Esophagus muscularis mucosa (tissue), 3 donors: ENCODE measurements around the gene DRD3.

Experiments
- CTCF ChIP-seq, 3 experiments: fragments of 200-600 bp in 2 of 3; fragments of 450-650 bp in 1 of 3; sonication (generic) in 2 of 3; IDR thresholded peaks; one replicate each; pipeline ENCODE4 v1.5.1; 2017 to 2019; ENCODE audit warnings: antibody characterized with exemption in 3 of 3, mild to moderate bottlenecking in 2 of 3, moderate library complexity in 1 of 3
- EP300 ChIP-seq: sonication (generic); formaldehyde crosslinking; IDR thresholded peaks from one replicate; pipeline ENCODE4 v1.6.1; 2017; ENCODE audit warnings: antibody characterized with exemption

GRCh38 chr3:114128231-114128630, 50.6 kb downstream of the DRD3 start:
- no peak for TF ChIP-seq CTCF (IDR thresholded peaks at IDR 0.05)
- no peak for TF ChIP-seq EP300
